RWPE2 (cell line): ENCODE results near the gene CHD6.

Experiments
- ATAC-seq: fragments of 200-7000 bp; cut with Tn5 transposase; 3 replicates; pipeline ENCODE4 v1.9.1; 2021; ENCODE audit warnings: low read depth
- DNase-seq: peaks from one replicate; pipeline ENCODE4 v3.0.0-alpha.2; 2020; ENCODE audit warnings: low spot score
- H3K27ac ChIP-seq: fragments of 450-650 bp; 2 replicates; pipeline ENCODE4 v1.5.1; 2017; ENCODE audit warnings: mild to moderate bottlenecking; ENCODE audit not compliant: poor library complexity, severe bottlenecking
- H3K27me3 ChIP-seq: fragments of 250-450 bp; sonication (Bioruptor Pico); 2 replicates; pipeline ENCODE4 v1.5.1; 2021; ENCODE audit warnings: mild to moderate bottlenecking, moderate library complexity; ENCODE audit not compliant: insufficient read depth, poor library complexity, severe bottlenecking
- H3K36me3 ChIP-seq: fragments of 250-450 bp; sonication (Bioruptor Pico); 2 replicates; pipeline ENCODE4 v1.5.1; 2020; ENCODE audit warnings: low read depth, mild to moderate bottlenecking, moderate library complexity
- H3K4me1 ChIP-seq: fragments of 250-450 bp; sonication (Bioruptor Pico); 2 replicates; pipeline ENCODE4 v1.5.1; 2021; ENCODE audit warnings: mild to moderate bottlenecking, moderate library complexity; ENCODE audit not compliant: insufficient read depth, poor library complexity, severe bottlenecking
- H3K4me3 ChIP-seq: fragments of 250-450 bp; sonication (Bioruptor Pico); 2 replicates; pipeline ENCODE4 v1.5.1; 2021; ENCODE audit warnings: mild to moderate bottlenecking, moderate library complexity; ENCODE audit not compliant: severe bottlenecking
- H3K9me3 ChIP-seq: fragments of 250-450 bp; sonication (Bioruptor Pico); 2 replicates; pipeline ENCODE4 v1.5.1; 2021; ENCODE audit warnings: mild to moderate bottlenecking, moderate library complexity; ENCODE audit not compliant: severe bottlenecking
- CTCF ChIP-seq: fragments of 450-650 bp; IDR thresholded peaks from one replicate; pipeline ENCODE4 v1.5.1; 2017; ENCODE audit warnings: mild to moderate bottlenecking, moderate library complexity; ENCODE audit not compliant: poor library complexity, severe bottlenecking

Gene CHD6

GRCh38 chr20:41577129-41578009 is 40.8 kb downstream of the CHD6 start:
- H3K36me3 ChIP-seq = no peaks in the 10 kb centered on the region
- no peak for TF ChIP-seq CTCF
- H3K9me3 ChIP-seq = no peaks in the 10 kb centered on the region
- no peaks in the 10 kb centered on the region for H3K27me3 ChIP-seq
- no peak for ATAC-seq
- H3K4me3 ChIP-seq = no peak overlapping the region
- H3K4me1 ChIP-seq = peaks cover 2% of the 10 kb centered on the region
- no peak for DNase-seq
- no peak overlapping the region for H3K27ac ChIP-seq

- Histone ChIP-seq H3K27me3 (no peaks in the 10 kb centered on the region), H3K4me3 (no peak overlapping the region), H3K9me3 (no peaks in the 10 kb centered on the region), H3K36me3 (no peaks in the 10 kb centered on the region), H3K4me1 (peaks cover 2% of the 10 kb centered on the region), H3K27ac (no peak overlapping the region)
- ATAC-seq (no peak), DNase-seq (no peak)
- no peak for TF ChIP-seq CTCF
Measured at GRCh38 chr20:41575412-41575811, 42.8 kb downstream of the CHD6 start.

DNA sequence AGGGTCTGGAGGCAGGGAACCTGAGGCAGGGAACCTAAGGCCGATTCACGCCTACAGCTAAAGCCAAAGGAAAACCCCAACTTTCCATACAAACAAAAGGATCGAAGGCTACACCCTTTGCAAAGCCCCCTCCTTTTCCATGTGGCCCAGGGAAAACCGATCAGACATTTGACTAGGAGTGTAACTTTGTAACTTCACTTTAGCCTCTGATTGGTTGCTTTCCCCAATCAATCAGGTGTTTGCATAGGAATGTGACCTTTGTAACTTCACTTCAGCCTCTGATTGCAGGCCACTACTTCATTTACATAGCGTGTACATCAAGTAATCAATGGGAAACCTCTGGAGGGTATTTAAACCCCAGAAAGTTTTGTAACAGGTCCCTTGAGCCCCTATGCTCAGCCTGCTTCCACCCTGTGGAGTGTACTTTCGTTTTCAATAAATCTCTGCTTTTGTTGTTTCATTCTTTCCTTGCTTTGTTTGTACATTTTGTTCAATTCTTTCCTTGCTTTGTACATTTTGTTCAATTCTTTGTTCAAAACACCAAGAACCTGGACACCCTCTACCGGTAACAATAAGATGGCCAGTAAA is 43.3 kb downstream of the CHD6 start:
- ATAC-seq (no peak), DNase-seq (no peak)
- Histone ChIP-seq H3K27ac (no peak overlapping the region), H3K27me3 (no peaks in the 10 kb centered on the region), H3K4me3 (no peak overlapping the region), H3K4me1 (peaks cover 2% of the 10 kb centered on the region), H3K36me3 (no peaks in the 10 kb centered on the region), H3K9me3 (no peaks in the 10 kb centered on the region)
- no peak for TF ChIP-seq CTCF

DNA sequence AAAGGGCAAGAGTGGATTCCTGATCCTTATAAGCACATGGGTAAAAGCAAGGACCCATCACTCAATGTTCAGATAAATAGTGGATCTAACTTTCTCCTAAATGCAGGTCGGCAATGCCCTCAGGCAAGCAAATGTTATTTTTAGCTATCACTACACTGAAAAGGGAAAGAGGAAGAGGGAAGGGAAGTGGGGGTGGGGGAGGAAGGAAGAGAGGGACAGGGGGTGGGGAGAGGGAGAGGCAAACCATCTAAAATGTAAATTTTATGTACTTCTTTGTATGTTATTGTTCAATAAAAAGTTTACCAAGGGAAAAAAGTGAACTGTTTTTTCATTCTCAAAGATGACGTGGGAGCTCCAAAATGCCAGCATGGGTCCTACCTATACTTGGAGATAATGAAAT is 44.2 kb downstream of the CHD6 start:
- H3K4me1 ChIP-seq = peaks cover 2% of the 10 kb centered on the region
- ATAC-seq (no peak), DNase-seq (no peak)
- TF ChIP-seq CTCF = no peak
- H3K27ac ChIP-seq = no peak overlapping the region
- H3K27me3 ChIP-seq = no peaks in the 10 kb centered on the region
- H3K9me3 ChIP-seq = no peaks in the 10 kb centered on the region
- H3K36me3 ChIP-seq = no peaks in the 10 kb centered on the region
- no peak overlapping the region for H3K4me3 ChIP-seq
